ENCODE results near the gene EIF4G2.

GRCh38 chr11:10838881-10839280 lies 30.2 kb upstream of the EIF4G2 start:
- no peak for TF ChIP-seq POLR2A (IDR thresholded peaks at IDR 0.05)
- TF ChIP-seq CTCF (IDR thresholded peaks at IDR 0.05), result no peak

Data from right lobe of liver (tissue), 4 donors.